ENCODE results near the gene TOM1L2.
A peak's percentile ranks its signal among the peaks of the same experiment; 100 is the strongest.
"Not testable (repeated sequence)": the region's sequence is repeated elsewhere in the genome, so short reads cannot be mapped to it uniquely, and the experiment has no call there.

TOM1L2 gene

GRCh38 chr17:17924131-17924856, 47.9 kb downstream of the TOM1L2 start:
- DNase-seq (ENCODE audit: low spot score) = no peak

- DNase-seq (ENCODE audit: low spot score) = no peak
Measured at GRCh38 chr17:17922070-17922614, 50.1 kb downstream of the TOM1L2 start.

GRCh38 chr17:17921192-17922069, 50.8 kb downstream of the TOM1L2 start:
- peak; percentile 97 for DNase-seq (ENCODE audit: low spot score)

- DNase-seq (ENCODE audit: low spot score) = peak; percentile 89
Measured at GRCh38 chr17:17919169-17920107, 52.8 kb downstream of the TOM1L2 start.

GRCh38 chr17:17917394-17917793, 54.8 kb downstream of the TOM1L2 start:
- no peak for DNase-seq (ENCODE audit: low spot score)

- no peak for DNase-seq (ENCODE audit: low spot score)
Measured at GRCh38 chr17:17915183-17915582, 57.0 kb downstream of the TOM1L2 start.

- DNase-seq (ENCODE audit: low spot score) = no peak
Measured at GRCh38 chr17:17913695-17914332, 58.4 kb downstream of the TOM1L2 start.

- not testable (repeated sequence) for DNase-seq (ENCODE audit: low spot score)
Measured at GRCh38 chr17:17912336-17912735, 59.9 kb downstream of the TOM1L2 start.

GRCh38 chr17:17911001-17911613, 61.1 kb downstream of the TOM1L2 start:
- no peak for DNase-seq (ENCODE audit: low spot score)

GRCh38 chr17:17910060-17910459, 62.1 kb downstream of the TOM1L2 start:
- DNase-seq (ENCODE audit: low spot score) = no peak

- no peak for DNase-seq (ENCODE audit: low spot score)
Measured at GRCh38 chr17:17909078-17909477, 63.1 kb downstream of the TOM1L2 start.

- DNase-seq (ENCODE audit: low spot score) = no peak
Measured at GRCh38 chr17:17907469-17907868, 64.7 kb downstream of the TOM1L2 start.

GRCh38 chr17:17906418-17907215, 65.6 kb downstream of the TOM1L2 start:
- DNase-seq (ENCODE audit: low spot score) = peak; percentile 32

GRCh38 chr17:17905036-17905320, 67.2 kb downstream of the TOM1L2 start:
- no peak for DNase-seq (ENCODE audit: low spot score)

GRCh38 chr17:17904166-17905035, 67.8 kb downstream of the TOM1L2 start:
- no peak for DNase-seq (ENCODE audit: low spot score)

GRCh38 chr17:17902877-17903276, 69.3 kb downstream of the TOM1L2 start:
- no peak for DNase-seq (ENCODE audit: low spot score)

GRCh38 chr17:17902376-17902775, 69.8 kb downstream of the TOM1L2 start:
- DNase-seq (ENCODE audit: low spot score) = no peak

GRCh38 chr17:17900615-17901520, 71.3 kb downstream of the TOM1L2 start:
- DNase-seq (ENCODE audit: low spot score) = peak; percentile 73
